OCI-LY3 (cell line): ENCODE data around the gene MTA2.
A peak's percentile ranks its signal among the peaks of the same experiment; 100 is the strongest.

Experiments
- H2AFZ ChIP-seq: fragments of 200-600, 300-600 bp; shearing (Covaris generic); 2 replicates; pipeline ENCODE4 v1.6.0; 2014; ENCODE audit warnings: antibody characterized with exemption, low read depth, low read length
- H3K27ac ChIP-seq: fragments of 200-600, 300-600 bp; sonication (generic); 2 replicates; pipeline ENCODE4 v1.5.1; 2014; ENCODE audit warnings: mild to moderate bottlenecking, low read length, moderate library complexity, mixed read lengths
- H3K27me3 ChIP-seq: fragments of 200-600, 300-600 bp; sonication (generic); 2 replicates; pipeline ENCODE4 v1.6.1; 2014; ENCODE audit warnings: low read depth, low read length, mixed read lengths
- H3K36me3 ChIP-seq: fragments of 200-600, 300-600 bp; sonication (generic); replicated peaks from 2 replicates; pipeline ENCODE3; 2014; ENCODE audit warnings: low read depth, low read length, mixed read lengths
- H3K4me1 ChIP-seq: fragments of 300-600, 200-600 bp; sonication (generic); 2 replicates; pipeline ENCODE4 v1.6.1; 2014; ENCODE audit warnings: low read length, mixed read lengths
- H3K4me2 ChIP-seq: fragments of 200-600, 300-600 bp; sonication (generic); 2 replicates; pipeline ENCODE4 v1.6.1; 2014; ENCODE audit warnings: low read length, mixed read lengths
- H3K4me3 ChIP-seq: fragments of 300-600, 200-600 bp; sonication (generic); 2 replicates; pipeline ENCODE4 v1.5.1; 2014; ENCODE audit warnings: antibody characterized with exemption, mild to moderate bottlenecking, low read length, moderate library complexity
- H3K79me2 ChIP-seq: fragments of 300-600, 200-600 bp; shearing (Covaris generic); 2 replicates; pipeline ENCODE4 v1.6.1; 2014; ENCODE audit warnings: mild to moderate bottlenecking, low read length, mixed read lengths
- H3K9ac ChIP-seq: fragments of 300-600, 200-600 bp; shearing (Covaris generic); 2 replicates; pipeline ENCODE4 v1.6.0; 2014; ENCODE audit warnings: mild to moderate bottlenecking, low read length, moderate library complexity
- H3K9me3 ChIP-seq: fragments of 200-600, 300-600 bp; shearing (Covaris generic); 2 replicates; pipeline ENCODE4 v1.6.1; 2014; ENCODE audit warnings: low read length, mixed read lengths; ENCODE audit not compliant: insufficient read depth
- H4K20me1 ChIP-seq: fragments of 200-600, 300-600 bp; sonication (generic); 2 replicates; pipeline ENCODE4 v1.6.1; 2016; ENCODE audit warnings: low read length, mixed read lengths; ENCODE audit not compliant: insufficient read depth
- CTCF ChIP-seq: fragments of 200-600, 300-600 bp; sonication (generic); IDR thresholded peaks from 2 replicates; pipeline ENCODE4 v1.5.1; 2014; ENCODE audit warnings: antibody characterized with exemption, low read length, low read depth
- EZH2phosphoT487 ChIP-seq: fragments of 200-600 bp; shearing (Covaris generic); IDR thresholded peaks from 2 replicates; pipeline ENCODE4 v1.6.1; 2018; ENCODE audit warnings: antibody characterized with exemption, mixed run types, low read depth

MTA2 gene

GRCh38 chr11:62578541-62578940, 23.1 kb downstream of the MTA2 start:
- H3K9ac ChIP-seq: no peak overlapping the region
- no peaks in the 10 kb centered on the region for H3K9me3 ChIP-seq
- H3K4me3 ChIP-seq: no peak overlapping the region
- no peak overlapping the region for H3K27ac ChIP-seq
- H3K4me1 ChIP-seq: peaks cover 9% of the 10 kb centered on the region
- H3K4me2 ChIP-seq: no peak overlapping the region
- TF ChIP-seq CTCF: no peak
- no peak for TF ChIP-seq EZH2phosphoT487
- no peaks in the 10 kb centered on the region for H3K27me3 ChIP-seq
- peaks cover 55% of the 10 kb centered on the region for H3K36me3 ChIP-seq
- no peak overlapping the region for H2AFZ ChIP-seq
- H4K20me1 ChIP-seq: no peaks in the 10 kb centered on the region
- peaks cover 10% of the 10 kb centered on the region for H3K79me2 ChIP-seq

- Histone ChIP-seq H3K36me3 (peaks cover 54% of the 10 kb centered on the region), H4K20me1 (no peaks in the 10 kb centered on the region), H3K4me3 (no peak overlapping the region), H3K79me2 (peaks cover 20% of the 10 kb centered on the region), H3K27me3 (no peaks in the 10 kb centered on the region), H3K4me2 (no peak overlapping the region), H3K9ac (no peak overlapping the region), H3K9me3 (no peaks in the 10 kb centered on the region), H2AFZ (no peak overlapping the region), H3K4me1 (peaks cover 15% of the 10 kb centered on the region), H3K27ac (no peak overlapping the region)
- TF ChIP-seq CTCF: no peak
- no peak for TF ChIP-seq EZH2phosphoT487
Observed at GRCh38 chr11:62577046-62577714, 24.5 kb downstream of the MTA2 start.

- Histone ChIP-seq H3K4me3 (no peak overlapping the region), H3K4me1 (peaks cover 28% of the 10 kb centered on the region), H3K4me2 (no peak overlapping the region), H4K20me1 (no peaks in the 10 kb centered on the region), H3K36me3 (peaks cover 57% of the 10 kb centered on the region), H3K9me3 (no peaks in the 10 kb centered on the region), H2AFZ (no peak overlapping the region), H3K27me3 (no peaks in the 10 kb centered on the region), H3K79me2 (peaks cover 34% of the 10 kb centered on the region), H3K9ac (no peak overlapping the region), H3K27ac (no peak overlapping the region)
- no peak for TF ChIP-seq CTCF
- TF ChIP-seq EZH2phosphoT487: no peak
Observed at GRCh38 chr11:62575837-62576236, 25.8 kb downstream of the MTA2 start.

GRCh38 chr11:62575156-62575555, 26.5 kb downstream of the MTA2 start:
- no peaks in the 10 kb centered on the region for H3K9me3 ChIP-seq
- H4K20me1 ChIP-seq: no peaks in the 10 kb centered on the region
- no peak overlapping the region for H3K4me3 ChIP-seq
- peak overlapping the region; percentile 87 for H3K4me2 ChIP-seq
- peaks cover 41% of the 10 kb centered on the region for H3K79me2 ChIP-seq
- H2AFZ ChIP-seq: no peak overlapping the region
- peaks cover 62% of the 10 kb centered on the region for H3K36me3 ChIP-seq
- no peak overlapping the region for H3K9ac ChIP-seq
- TF ChIP-seq EZH2phosphoT487 (no peak), CTCF (no peak)
- no peaks in the 10 kb centered on the region for H3K27me3 ChIP-seq
- H3K4me1 ChIP-seq: peaks cover 33% of the 10 kb centered on the region
- no peak overlapping the region for H3K27ac ChIP-seq
